Tibial nerve (tissue), 4 donors: ENCODE measurements around the gene ZKSCAN3.
"Not testable (repeated sequence)": the region's sequence is repeated elsewhere in the genome, so short reads cannot be mapped to it uniquely, and the experiment has no call there.

ENCODE experiments used
- EP300 ChIP-seq, 2 donors: sonication (generic); formaldehyde crosslinking; IDR thresholded peaks; one replicate each; pipeline ENCODE4 v1.6.1; 2017; ENCODE audit warnings: antibody characterized with exemption in 2 of 2, mild to moderate bottlenecking in 1 of 2
- POLR2A ChIP-seq, 2 donors: fragments of 450-650 bp; IDR thresholded peaks; one replicate each; pipeline ENCODE4 v1.6.1; 2017; ENCODE audit warnings: antibody characterized with exemption in 2 of 2, mild to moderate bottlenecking in 2 of 2, moderate library complexity in 2 of 2
- TF ChIP-seq, protein P1 (sequence below), 5 experiments: fragments of 200-600 bp in 3 of 5; fragments of 450-650 bp in 2 of 5; sonication (generic) in 3 of 5; IDR thresholded peaks; one replicate each; pipeline ENCODE4 v1.5.1; 2016 to 2019; ENCODE audit warnings: antibody characterized with exemption in 5 of 5, mild to moderate bottlenecking in 3 of 5, moderate library complexity in 2 of 5

DNA sequence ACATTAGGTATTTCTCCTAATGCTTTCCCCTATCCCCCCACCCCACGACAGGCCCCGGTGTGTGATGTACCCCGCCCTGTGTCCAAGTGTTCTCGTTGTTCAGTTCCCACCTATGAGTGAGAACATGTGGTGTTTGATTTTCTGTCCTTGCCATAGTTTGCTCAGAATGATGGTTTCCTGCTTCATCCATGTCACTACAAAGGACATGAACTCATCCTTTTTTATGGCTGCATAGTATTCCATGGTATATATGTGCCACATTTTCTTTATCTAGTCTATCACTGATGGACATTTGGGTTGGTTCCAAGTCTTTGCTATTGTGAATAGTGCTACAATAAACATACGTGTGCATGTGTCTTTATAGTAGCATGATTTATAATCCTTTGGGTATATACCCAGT, 54.2 kb downstream of the ZKSCAN3 start:
- TF ChIP-seq, protein P1, sequence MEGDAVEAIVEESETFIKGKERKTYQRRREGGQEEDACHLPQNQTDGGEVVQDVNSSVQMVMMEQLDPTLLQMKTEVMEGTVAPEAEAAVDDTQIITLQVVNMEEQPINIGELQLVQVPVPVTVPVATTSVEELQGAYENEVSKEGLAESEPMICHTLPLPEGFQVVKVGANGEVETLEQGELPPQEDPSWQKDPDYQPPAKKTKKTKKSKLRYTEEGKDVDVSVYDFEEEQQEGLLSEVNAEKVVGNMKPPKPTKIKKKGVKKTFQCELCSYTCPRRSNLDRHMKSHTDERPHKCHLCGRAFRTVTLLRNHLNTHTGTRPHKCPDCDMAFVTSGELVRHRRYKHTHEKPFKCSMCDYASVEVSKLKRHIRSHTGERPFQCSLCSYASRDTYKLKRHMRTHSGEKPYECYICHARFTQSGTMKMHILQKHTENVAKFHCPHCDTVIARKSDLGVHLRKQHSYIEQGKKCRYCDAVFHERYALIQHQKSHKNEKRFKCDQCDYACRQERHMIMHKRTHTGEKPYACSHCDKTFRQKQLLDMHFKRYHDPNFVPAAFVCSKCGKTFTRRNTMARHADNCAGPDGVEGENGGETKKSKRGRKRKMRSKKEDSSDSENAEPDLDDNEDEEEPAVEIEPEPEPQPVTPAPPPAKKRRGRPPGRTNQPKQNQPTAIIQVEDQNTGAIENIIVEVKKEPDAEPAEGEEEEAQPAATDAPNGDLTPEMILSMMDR (IDR thresholded peaks at IDR 0.05): not testable (repeated sequence)
- TF ChIP-seq EP300, POLR2A (IDR thresholded peaks at IDR 0.05): not testable (repeated sequence)
